DMS 273 treated with DMSO at 0.1 percent for 48 hours (cell line): ENCODE measurements around the gene ZNF620.
"Not testable (repeated sequence)": the region's sequence is repeated elsewhere in the genome, so short reads cannot be mapped to it uniquely, and the experiment has no call there.

ENCODE experiments used
- DNase-seq: peaks from one replicate; lab custom pipeline; 2025; lab: John Stamatoyannopoulos, UW

ZNF620 gene

DNA sequence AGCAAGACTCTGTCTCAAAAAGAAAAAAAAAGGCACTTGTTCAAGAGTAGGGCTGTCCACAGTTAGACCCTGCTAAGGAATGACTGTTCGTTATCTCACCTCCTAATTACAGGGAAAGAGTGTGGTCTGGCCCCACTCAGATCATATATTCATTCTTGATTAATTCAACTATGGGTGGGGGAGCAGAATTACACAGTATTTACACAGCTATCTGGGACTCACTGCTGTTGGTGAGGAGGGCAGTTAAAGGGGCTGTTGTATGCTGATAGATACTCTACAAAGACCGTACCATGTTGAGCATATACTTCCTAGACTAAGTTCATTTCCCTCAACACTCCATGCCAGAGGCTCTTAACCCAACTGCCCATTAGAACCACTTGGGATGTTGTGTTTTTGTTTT lies 3.8 kb upstream of the ZNF620 start:
- no peak for DNase-seq

DNA sequence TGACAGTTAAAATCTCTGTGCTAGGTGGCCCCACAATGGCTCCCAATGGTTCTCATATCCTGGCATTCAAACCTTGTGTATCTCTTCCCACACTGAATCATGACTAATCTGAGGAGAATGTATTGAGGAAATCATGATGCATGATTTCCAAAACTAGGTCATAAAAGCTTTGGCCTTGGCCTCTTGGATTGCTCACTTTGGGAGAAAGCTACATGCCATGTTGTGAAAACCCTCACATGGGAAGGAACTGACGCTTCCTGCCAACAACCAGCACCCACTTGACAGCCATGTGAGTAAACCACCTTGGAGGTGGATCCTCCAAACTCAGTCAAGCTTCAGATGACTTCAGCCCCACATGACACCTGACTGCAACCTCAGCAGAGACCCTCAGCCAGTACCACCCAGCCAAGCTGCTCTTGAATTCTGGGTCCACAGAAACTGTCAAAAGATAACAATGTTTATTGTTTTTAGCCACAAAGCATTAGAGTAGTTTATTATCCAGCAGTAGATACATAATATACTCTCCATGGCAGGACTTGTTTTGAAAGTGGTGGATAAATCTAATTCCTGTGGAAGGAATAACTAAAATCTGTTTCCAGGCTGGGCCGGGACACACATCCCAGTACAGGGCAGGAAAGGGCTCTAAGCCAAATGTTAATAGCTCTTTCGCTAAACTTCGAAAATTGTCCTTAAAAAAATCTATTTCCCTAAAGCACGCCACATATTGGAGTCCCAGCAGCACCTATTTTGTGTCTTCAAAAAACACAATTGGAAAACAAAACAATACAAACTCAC lies 1.0 kb upstream of the ZNF620 start:
- DNase-seq = no peak

DNA sequence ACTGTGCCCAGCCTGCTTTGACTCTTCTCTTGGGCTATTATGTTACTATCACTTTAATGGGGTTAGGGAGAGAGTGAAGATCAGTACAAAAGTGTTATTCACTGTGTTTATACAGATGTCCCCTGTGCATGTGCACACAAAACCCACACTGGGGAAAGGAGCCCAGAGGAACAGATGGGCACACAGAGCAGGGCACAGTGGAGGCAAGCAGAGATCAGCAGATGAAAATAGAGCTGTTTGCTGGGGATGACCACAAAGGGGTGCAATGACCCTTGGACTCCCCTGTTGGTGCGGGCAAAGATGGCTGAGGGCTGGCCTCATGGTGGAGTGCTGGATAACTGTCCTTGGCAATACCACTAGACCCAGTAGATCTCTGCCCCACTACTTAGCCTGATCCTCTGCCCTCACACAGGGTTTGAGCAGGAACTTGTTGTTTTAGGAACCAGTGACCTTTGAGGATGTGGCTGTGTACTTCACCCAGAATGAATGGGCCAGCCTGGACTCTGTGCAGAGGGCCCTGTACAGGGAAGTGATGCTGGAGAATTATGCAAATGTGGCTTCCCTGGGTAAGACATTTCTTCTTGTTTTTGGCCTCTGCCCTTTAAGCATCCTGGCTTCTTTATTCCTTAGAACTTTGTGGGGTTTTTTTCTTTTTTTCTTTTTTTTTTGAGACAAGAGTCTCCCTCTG lies 5.3 kb downstream of the ZNF620 start:
- no peak for DNase-seq

DNA sequence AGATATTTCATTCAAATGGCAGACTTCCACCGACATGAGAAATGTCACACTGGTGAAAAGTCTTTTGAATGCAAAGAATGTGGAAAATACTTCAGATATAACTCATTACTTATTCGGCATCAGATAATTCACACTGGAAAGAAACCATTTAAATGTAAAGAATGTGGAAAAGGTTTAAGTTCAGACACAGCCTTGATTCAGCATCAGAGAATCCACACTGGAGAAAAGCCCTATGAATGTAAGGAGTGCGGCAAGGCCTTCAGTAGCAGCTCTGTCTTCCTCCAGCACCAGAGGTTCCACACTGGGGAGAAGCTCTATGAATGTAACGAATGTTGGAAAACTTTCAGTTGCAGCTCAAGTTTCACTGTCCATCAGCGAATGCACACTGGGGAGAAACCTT lies 10.4 kb downstream of the ZNF620 start:
- no peak for DNase-seq

DNA sequence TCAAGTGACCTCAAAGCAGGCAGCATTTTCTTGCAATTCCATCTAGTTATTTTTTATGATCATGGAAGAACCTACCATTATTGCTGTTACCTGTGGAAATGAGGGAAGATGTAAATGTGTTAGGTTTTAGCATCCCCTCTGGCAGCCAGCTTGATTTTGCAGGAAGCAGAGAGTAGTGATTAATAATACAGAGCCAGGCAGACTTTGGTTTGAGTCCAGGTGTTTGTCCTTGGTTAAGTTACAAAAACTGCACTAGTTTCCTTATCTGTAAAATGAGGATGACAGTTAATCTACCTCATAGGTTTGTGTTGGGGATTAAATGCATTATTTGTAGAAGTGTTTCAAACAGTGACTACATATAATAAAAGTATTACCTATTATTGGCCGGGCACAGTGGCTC lies 12.2 kb downstream of the ZNF620 start:
- no peak for DNase-seq

DNA sequence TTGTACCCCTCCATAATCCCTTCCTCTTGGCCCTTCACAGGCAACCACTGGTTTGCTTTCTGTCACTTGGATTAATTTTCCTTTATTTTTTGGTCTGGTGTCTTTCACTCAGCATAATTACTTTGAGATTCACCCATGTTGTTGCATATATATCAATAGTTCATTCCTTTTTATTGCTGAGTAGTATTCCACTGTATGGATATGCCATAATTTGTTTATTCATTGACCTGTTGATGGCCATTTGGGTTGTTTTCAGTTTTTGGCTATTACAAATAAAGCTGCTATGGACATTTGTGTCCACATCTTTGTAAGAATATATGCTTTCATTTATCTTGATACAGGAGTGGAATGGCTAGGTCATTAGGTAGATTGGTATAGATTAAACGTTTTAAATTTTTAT lies 13.0 kb downstream of the ZNF620 start:
- DNase-seq = no peak

DNA sequence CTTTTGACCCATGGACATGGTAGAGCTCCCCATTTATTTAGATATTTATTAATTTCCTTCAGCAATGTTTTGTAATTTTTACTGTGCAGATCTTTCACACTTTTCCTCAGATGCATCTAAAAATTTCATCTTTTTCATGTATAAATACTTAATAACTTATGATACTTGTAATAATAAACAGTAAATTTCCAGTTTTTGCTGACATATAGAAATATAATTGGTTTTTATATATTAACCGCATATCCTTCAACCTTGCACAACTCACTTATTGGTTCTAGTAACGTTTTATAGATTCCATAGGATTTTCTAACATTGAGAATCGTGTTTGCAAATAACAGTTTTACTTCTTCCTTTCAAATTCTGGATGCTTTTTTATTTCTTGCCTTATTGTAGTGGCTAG lies 15.4 kb downstream of the ZNF620 start:
- no peak for DNase-seq

DNA sequence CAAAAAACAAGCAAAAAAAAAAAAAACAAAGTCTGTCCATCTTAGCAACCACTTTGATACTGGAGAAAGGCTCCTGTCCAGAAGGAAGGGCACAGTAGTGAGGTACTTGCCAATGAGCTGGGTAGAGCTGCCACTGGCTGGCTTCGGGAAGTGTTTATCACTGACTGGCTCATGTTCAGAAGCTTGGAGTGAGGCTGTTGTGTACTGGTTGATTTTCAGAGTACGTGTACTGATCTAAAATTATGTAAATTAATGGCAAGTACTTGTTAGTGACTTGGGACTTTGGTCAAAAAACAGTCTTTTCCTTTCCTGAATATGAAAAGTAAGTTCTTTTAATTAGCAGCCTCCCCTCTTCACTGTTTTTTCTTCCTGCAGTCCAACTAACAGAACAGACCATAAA lies 17.9 kb downstream of the ZNF620 start:
- DNase-seq = no peak

DNA sequence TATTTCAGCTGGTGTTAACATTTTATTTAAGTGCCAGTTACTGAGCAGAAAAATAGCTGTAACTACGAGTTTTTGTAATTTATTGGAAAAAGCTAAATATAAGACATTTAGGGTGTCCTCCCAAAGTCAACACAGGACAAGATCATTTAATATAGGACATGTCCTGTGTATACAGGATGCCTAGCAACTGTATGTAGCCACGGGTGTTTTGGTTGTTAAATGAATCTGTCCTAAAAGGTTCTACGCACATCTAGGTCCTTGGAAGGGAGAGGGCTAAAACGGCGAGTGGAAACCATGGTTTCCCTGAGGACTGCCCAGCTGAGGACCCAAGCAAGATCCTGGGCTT lies 18.4 kb downstream of the ZNF620 start:
- no peak for DNase-seq

DNA sequence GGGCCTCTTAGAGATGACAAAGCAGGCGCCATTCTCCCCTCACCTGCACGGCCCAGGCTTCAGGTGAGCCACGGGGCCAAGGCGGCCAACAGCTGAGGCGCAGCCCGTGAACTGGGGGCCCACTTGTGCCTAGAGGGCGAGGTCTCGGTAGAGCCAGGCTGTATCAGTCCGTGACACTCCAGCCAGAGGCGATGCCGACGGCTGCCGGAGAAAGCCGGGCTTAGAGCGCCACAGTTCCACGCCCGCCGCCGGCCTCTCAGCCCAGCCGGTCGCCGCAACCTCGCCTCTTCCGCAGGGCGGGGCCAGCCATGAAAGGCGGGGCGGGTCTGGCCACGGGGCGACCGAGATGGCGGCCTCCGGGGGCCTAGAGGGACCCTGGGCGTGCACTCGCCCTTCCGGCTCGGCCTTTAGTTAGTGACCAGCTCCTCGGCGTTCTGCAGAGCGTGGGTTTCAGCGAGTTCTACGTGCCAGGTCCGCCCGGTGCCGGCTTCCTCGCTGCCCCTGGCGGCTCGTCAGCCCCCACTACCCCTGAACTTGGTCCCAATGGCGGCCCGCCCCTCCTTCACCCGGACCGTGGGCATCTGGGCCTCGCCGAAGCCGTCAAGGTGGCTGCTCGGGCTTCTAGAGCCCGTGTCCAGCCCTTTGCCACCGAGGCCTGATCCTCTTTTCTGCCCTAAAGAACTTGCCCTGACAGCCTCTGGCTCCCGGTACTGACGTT lies 18.9 kb downstream of the ZNF620 start, which contains the start of gene ZNF621:
TSS of gene ZNF621 (plus strand) at position 393 of the 718 bp plus-strand sequence. CDS start 881 bp downstream, outside the sequence.
- DNase-seq = peak; percentile 10

DNA sequence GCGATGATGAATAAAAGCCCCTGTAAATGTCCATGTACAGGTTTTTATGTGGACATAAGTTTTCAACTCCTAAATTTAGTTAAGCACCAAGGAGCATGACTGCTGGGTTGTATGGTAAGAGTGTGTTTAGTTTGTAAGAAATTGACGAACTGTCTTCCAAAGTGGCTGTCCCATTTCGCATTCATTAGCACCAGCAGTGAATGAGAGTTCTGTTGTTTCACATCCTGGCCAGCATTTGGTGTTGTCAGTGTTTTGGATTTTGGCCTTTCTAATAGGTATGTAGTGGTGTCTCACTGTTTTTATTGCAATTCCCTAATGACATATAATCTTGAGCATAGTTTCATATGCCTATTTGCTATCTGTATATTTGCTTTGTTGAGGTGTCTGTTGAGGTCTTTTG lies 22.6 kb downstream of the ZNF620 start:
- DNase-seq = no peak

DNA sequence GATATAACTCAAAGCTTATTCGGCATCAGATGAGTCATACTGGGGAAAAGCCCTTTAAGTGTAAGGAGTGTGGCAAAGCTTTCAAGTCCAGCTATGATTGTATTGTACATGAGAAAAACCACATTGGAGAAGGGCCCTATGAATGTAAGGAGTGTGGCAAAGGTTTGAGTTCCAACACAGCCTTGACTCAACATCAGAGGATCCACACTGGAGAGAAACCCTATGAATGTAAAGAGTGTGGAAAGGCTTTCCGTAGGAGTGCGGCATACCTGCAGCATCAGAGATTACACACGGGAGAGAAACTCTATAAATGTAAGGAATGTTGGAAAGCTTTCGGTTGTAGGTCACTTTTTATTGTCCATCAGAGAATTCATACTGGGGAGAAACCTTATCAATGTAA lies 26.4 kb downstream of the ZNF620 start:
- DNase-seq = no peak

DNA sequence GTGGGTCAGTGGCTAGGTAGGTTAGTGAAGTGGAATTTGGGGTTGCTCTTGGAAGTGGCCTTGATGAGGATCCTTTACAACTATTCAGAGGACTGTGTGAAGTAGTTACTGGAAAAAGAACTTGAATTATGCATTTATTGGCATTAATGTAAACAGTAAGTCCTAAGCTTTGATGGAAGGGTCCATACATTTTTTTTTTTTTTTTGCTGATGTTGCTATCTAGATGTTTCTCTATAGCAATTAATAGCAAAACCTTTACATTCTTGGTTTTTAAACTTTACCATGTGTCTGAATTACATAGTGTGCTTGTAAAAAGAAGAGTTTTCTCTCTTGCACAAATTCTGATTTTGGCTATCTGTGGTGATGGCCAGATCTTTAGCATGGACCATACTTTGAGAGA lies 28.4 kb downstream of the ZNF620 start:
- no peak for DNase-seq

DNA sequence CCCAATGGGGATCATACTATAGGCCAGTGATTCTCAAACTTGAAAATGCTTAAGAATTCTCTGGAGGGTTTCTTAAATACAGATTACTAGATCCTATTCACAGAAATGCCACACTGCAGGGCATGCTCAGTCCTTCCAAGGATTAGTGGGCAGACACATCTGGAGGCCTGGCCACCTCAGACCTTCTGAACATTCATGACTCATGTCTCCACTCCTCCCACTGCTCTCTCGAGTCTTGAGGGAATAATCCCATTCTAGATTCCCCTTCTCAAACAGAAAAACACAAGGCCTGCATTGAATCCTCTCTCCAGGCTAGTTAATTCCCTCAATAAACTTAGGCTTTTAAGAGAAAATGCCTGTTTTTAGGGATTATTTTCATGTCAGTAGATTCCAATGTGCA lies 41.0 kb downstream of the ZNF620 start:
- no peak for DNase-seq

DNA sequence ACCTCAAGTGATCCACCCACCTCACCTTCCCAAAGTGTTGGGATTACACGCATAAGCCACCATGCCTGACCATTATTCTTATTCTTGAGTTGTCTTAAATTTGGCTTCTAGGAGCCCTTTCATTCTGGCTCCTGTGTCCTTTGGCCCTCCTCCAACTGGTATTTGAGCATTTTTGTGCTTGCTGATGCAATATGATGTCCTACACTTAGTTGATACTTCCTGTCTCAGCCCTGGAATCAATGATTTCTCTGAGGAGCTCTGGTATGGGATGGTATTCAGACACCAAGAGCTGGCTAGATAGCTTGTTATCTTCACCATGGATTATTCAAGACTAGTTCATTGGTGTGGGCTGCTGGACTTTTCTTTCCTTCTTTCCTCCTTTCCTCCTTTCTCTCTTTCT lies 44.3 kb downstream of the ZNF620 start:
- no peak for DNase-seq

DNA sequence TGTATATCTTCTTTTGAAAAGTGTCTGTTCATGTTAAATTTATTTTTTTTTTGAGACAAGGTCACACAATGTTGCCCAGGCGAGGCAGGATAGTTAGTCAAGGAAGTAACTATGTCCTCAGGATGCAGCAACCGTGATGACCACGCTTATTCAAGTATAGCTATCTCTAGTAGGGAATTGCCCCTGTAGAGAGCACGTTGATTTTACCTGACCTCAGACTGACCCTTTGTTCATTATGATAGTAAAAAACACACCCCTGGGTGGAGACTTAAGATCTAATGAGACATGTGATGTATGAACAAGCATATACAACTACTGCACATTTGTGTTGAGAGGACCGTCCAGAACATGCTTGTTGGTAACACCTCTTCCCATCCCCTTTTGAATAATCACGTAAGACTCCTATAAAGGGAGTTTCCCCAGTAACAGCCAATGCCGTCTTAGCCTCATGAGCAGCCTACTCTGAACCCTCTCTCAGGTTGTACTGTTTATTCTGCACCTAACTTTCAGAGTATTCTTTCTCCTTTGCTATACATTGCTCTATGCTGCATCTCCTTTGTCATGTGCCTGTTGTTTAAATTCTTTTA lies 51.8 kb downstream of the ZNF620 start:
- no peak for DNase-seq

DNA sequence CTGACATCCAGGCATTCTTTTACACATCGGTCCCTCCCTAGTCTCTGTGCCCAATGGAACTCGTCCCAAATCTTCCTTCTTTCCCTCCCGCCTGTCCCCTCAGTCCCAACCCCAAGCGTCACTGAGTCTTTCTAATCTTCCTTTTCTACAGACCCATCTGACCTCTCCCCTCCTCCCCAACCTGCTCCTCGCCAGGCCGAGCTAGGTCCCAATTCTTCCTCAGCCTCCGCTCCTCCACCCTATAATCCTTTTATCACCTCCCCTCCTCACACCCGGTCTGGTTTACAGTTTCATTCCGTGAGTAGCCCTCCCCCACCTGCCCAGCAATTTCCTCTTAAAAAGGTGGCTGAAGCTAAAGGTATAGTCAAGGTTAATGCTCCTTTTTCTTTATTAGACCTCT lies 56.6 kb downstream of the ZNF620 start:
- not testable (repeated sequence) for DNase-seq

DNA sequence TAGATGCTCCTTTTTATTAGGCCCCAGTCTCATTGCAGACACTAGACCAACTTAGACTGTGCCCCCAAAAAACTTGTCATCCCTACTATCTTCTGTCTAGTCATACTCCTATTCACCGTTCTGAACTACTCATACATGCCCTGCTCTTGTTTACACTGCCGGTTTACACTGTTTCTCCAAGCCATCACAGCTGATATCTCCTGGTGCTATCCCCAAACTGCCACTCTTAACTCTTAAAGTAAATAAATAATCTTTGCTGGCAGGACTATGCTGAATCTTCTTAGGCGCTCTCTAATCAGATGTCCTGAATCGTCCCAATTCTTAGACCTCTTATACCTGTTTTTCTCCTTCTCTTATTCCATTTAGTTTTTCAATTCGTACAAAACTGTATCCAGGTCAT lies 59.8 kb downstream of the ZNF620 start:
- not testable (repeated sequence) for DNase-seq

DNA sequence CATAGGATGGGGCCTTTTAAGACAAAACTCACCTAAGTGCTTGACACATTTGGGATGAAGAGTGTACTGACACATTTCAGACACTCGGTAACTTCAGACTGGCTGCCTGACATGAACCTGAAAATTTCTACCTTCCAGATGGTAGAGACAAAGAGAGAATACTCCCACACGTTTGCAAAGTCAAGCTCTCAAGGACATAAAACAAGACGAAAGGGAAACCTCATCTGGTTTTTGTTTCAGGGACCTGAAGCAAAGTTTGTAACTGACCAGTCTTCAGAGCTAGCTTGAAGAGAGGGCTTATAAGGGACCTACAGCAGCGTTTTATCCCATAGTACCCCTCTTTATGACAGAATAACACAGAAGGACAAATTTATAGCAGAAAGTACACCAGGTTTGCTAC lies 60.9 kb downstream of the ZNF620 start:
- no peak for DNase-seq
